Neural cell (in vitro differentiated cells): ENCODE data around the gene SLC25A42.

Experiments
- EP300 ChIP-seq: fragments of 450-650 bp; conservative IDR thresholded peaks from 2 replicates; pipeline ENCODE4 v1.6.1; 2014; ENCODE audit warnings: antibody characterized with exemption, mild to moderate bottlenecking, moderate library complexity; ENCODE audit not compliant: poor library complexity, severe bottlenecking
- RAD21 ChIP-seq: fragments of 450-650 bp; conservative IDR thresholded peaks from 2 replicates; pipeline ENCODE4 v1.6.1; 2014; ENCODE audit warnings: antibody characterized with exemption, mild to moderate bottlenecking, moderate library complexity
- TF ChIP-seq, protein P1 (sequence below): fragments of 450-650 bp; IDR thresholded peaks from 2 replicates; pipeline ENCODE4 v1.5.1; 2014; ENCODE audit warnings: antibody characterized with exemption, mild to moderate bottlenecking, moderate library complexity; ENCODE audit not compliant: poor library complexity, severe bottlenecking

DNA sequence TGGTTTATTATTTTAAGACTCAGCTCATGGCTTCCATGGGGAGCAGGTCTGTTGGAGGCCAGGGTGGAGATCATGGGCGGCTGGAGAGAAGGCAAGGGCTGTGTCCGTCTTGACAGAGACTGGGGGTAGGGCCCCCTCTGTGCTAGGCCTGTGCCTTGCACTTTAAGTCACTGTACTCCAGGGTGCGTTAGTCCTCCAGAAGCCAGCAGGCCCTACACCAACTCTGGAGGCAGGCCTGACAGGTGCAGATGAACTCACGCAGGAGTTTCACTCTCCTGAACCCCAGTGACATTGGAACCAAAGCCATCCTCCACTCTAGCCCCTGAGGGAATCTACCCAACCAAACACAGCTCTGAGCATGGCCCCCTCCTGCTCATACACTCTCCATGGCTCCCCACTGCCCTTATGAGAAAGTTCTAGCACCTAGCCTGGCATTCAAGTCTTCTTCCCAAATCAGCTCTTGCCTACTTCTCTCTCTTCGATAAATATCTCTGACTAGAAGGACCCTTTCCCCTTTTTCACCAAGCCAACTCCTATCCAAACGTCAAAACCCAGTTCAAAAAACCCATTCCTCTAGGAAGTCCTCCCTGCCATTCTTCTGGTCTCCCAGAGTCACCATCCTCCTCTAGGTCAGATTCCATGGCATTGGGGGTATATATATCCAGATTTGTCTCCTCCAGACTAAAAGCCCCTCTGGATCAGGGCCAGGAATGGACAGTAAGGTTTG, 91.1 kb downstream of the SLC25A42 start:
- TF ChIP-seq, protein P1, sequence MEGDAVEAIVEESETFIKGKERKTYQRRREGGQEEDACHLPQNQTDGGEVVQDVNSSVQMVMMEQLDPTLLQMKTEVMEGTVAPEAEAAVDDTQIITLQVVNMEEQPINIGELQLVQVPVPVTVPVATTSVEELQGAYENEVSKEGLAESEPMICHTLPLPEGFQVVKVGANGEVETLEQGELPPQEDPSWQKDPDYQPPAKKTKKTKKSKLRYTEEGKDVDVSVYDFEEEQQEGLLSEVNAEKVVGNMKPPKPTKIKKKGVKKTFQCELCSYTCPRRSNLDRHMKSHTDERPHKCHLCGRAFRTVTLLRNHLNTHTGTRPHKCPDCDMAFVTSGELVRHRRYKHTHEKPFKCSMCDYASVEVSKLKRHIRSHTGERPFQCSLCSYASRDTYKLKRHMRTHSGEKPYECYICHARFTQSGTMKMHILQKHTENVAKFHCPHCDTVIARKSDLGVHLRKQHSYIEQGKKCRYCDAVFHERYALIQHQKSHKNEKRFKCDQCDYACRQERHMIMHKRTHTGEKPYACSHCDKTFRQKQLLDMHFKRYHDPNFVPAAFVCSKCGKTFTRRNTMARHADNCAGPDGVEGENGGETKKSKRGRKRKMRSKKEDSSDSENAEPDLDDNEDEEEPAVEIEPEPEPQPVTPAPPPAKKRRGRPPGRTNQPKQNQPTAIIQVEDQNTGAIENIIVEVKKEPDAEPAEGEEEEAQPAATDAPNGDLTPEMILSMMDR = no peak
- no peak for TF ChIP-seq RAD21
- no peak for TF ChIP-seq EP300
